BJ (cell line): ENCODE measurements around the gene ATP6V0D1. TPM values are rescaled to one million over a fixed set of nuclear protein-coding genes. Genes with fewer than 3 reads are reported as not detected.

Experiments
- CTCF ChIA-PET: fragments of 350-600 bp; formaldehyde crosslinking; extraction: SDS; loops from one replicate; lab custom pipeline; 2021; ENCODE audit warnings: antibody characterized with exemption, inconsistent platforms; lab: Yijun Ruan, JAX
- POLR2A ChIA-PET: fragments of 300-600 bp; sonication (Branson Sonifier 250); formaldehyde crosslinking; extraction: SDS; loops from one replicate; lab custom pipeline; 2021; ENCODE audit warnings: antibody characterized with exemption; lab: Charles Lee
- DNase-seq: peaks from one replicate; pipeline ENCODE4 v3.0.0-alpha.2; 2011; ENCODE audit warnings: low read depth
- H3K27me3 ChIP-seq: 2 replicates; pipeline ENCODE4 v1.6.0; 2011; ENCODE audit warnings: low read length; ENCODE audit not compliant: control insufficient read depth, insufficient read depth
- H3K36me3 ChIP-seq: 2 replicates; pipeline ENCODE4 v1.5.1; 2011; ENCODE audit warnings: low read length; ENCODE audit not compliant: control insufficient read depth, insufficient read depth
- H3K4me3 ChIP-seq: 2 replicates; pipeline ENCODE4 v1.5.1; 2011; ENCODE audit warnings: low read depth, mild to moderate bottlenecking, control low read depth, low read length
- polyA plus RNA-seq: library from polyadenylated mRNA; depleted of rRNA; stranded (reverse); fragments of >200 nt; gene quantifications from 2 replicates; pipeline ENCODE4 v1.2.3, GENCODE V29; 2011
- TF ChIP-seq, protein P1 (sequence below): IDR thresholded peaks from 2 replicates; pipeline ENCODE4 v1.5.1; 2011; ENCODE audit warnings: low read depth, mild to moderate bottlenecking, control low read depth, inconsistent platforms, low read length, moderate library complexity; ENCODE audit not compliant: insufficient read depth

Gene ATP6V0D1
- polyA plus RNA-seq, 1 experiment: 155 TPM

DNA sequence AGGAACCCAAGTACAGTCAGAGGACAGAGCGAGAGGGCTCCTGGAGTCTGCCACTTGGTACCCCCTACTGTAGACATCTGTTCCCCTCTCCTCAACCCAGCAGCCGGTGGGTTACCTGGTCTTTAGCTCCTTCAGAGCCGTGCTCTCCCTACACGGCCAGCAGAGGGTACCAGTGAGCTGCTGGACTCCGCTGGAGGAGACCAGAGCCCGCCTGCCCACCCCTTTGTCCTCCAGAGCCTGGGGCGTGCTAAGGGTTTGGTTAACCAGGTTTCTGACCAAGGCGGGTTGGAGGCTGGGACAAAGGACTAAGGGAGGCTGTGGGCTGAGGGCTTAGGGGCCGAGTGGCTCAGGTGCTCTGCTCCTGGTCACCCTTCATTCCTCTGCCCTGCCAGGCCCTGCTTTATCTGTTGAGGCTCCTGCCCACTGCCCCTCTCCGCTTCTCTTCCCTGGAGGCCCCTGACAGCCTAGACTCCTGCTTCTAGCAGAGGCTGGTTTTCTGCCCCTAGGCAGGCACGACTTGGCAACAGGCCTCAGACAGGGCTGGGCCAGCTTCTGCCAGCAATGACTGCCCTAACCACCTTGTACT is 52.7 kb downstream of the ATP6V0D1 start:
- H3K27me3 ChIP-seq: peaks cover 31% of the 10 kb centered on the region
- ChIA-PET CTCF (interaction anchor here (0.6 to 10.5 kb wide), 32 partner anchors 8 to 463 kb away, joined by 3 to 276 read pairs (median 4); partner anchors contain the start of genes ATP6V0D1, TPPP3 and ZDHHC1), POLR2A (no interaction called here)
- H3K36me3 ChIP-seq: no peaks in the 10 kb centered on the region
- DNase-seq: no peak
- TF ChIP-seq, protein P1, sequence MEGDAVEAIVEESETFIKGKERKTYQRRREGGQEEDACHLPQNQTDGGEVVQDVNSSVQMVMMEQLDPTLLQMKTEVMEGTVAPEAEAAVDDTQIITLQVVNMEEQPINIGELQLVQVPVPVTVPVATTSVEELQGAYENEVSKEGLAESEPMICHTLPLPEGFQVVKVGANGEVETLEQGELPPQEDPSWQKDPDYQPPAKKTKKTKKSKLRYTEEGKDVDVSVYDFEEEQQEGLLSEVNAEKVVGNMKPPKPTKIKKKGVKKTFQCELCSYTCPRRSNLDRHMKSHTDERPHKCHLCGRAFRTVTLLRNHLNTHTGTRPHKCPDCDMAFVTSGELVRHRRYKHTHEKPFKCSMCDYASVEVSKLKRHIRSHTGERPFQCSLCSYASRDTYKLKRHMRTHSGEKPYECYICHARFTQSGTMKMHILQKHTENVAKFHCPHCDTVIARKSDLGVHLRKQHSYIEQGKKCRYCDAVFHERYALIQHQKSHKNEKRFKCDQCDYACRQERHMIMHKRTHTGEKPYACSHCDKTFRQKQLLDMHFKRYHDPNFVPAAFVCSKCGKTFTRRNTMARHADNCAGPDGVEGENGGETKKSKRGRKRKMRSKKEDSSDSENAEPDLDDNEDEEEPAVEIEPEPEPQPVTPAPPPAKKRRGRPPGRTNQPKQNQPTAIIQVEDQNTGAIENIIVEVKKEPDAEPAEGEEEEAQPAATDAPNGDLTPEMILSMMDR: peak; percentile 93
- no peak overlapping the region for H3K4me3 ChIP-seq

DNA sequence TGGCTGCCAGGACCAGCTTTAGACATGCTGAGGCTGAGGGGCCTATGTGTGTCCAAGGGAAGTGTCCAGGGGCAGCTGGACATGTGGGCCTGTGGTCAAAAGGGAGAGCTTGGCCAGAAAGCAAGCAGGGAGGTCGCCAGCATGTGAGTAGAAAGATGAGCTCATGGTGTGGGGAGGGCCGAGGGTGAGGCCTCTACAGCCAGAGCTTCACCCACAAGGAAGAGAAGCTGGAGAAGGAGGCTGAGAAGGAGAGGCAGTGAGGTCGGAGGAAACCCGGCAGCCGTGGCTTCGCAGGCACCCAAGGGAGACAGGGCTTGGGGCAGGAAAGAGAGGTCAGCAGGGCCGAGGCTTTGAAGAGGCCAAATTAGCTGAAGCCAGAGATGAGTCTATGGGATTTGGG is 54.0 kb downstream of the ATP6V0D1 start:
- TF ChIP-seq, protein P1: no peak
- Histone ChIP-seq H3K36me3 (no peaks in the 10 kb centered on the region), H3K4me3 (no peak overlapping the region), H3K27me3 (peaks cover 32% of the 10 kb centered on the region)
- DNase-seq: no peak
- POLR2A ChIA-PET: no interaction called here
- CTCF ChIA-PET: interaction anchor here (0.6 to 10.5 kb wide), 16 partner anchors 12 to 166 kb away, joined by 3 to 276 read pairs (median 6); partner anchors contain the start of genes ATP6V0D1 and ZDHHC1

DNA sequence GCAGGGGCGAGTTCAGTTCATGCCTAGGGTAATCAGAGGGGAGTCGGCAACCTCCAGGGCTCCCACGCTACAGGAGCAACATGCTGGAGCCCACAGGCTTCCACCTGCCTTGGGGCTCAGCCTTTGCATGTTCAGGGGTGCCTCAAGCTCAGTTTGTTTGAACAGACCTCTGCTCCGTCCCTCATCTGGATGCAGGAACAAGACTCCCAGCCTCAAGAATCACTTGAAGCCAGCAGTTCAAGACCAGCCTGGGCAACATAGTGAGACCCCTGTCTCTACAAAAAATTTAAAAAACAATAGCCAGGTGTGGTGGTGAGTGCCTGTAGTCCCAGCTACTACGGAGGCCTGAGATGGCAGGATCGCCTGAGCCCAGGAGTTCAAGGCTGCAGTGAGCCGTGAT is 54.9 kb downstream of the ATP6V0D1 start:
- H3K36me3 ChIP-seq: no peaks in the 10 kb centered on the region
- H3K4me3 ChIP-seq: no peak overlapping the region
- ChIA-PET CTCF (interaction anchor here (1.5 to 10.5 kb wide), 8 partner anchors 11 to 165 kb away, joined by 3 to 276 read pairs (median 21); partner anchors contain the start of genes ATP6V0D1 and ZDHHC1), POLR2A (no interaction called here)
- H3K27me3 ChIP-seq: peaks cover 32% of the 10 kb centered on the region
- no peak for DNase-seq
- TF ChIP-seq, protein P1: no peak

DNA sequence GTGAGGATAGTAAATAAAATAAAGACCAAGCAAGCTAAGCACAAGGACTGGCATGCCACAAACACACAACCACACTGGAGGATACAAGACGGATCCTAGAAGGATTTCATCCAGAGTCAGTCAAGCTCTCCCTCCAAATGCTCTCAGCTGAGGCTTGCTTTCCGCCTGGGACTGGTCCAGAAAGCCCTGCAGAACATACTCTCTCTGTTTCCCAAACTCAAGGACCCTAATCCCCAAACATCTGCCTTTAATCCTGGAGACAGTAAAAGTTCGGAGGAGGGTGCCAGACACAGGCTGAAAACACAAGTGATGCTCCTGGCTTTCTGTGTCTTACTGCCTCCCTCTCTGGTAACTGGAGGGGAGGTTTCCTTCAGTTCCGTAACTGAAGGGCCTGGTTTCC is 55.4 kb downstream of the ATP6V0D1 start:
- DNase-seq: no peak
- H3K36me3 ChIP-seq: no peaks in the 10 kb centered on the region
- peaks cover 32% of the 10 kb centered on the region for H3K27me3 ChIP-seq
- H3K4me3 ChIP-seq: no peak overlapping the region
- ChIA-PET CTCF (interaction anchor here (1.7 to 10.5 kb wide), 6 partner anchors 11 to 165 kb away, joined by 3 to 276 read pairs (median 37); partner anchors contain the start of genes ATP6V0D1 and ZDHHC1), POLR2A (no interaction called here)
- TF ChIP-seq, protein P1: no peak

DNA sequence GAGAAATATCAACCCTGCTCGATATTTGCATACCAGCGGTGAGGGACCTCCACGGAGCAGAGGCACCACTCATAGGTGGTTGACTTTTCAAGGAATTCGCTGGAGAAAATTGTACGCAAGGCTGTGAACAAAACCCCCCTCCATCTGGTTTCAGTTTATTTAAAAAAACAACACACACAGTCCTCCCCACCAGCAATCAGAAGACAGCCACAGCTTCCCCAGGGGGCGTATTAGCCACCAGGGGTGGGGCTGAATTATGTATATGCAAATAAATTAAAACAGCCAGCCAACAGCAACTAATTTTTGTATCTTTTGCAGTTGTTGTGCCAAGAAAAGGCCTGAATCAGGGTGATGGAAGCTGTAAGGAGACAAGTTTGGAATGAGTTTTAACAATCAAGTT is 55.9 kb downstream of the ATP6V0D1 start:
- no peak for DNase-seq
- ChIA-PET CTCF (interaction anchor here (1.4 to 10.5 kb wide), 6 partner anchors 10 to 164 kb away, joined by 3 to 276 read pairs (median 37); partner anchors contain the start of genes ATP6V0D1 and ZDHHC1), POLR2A (no interaction called here)
- no peaks in the 10 kb centered on the region for H3K36me3 ChIP-seq
- peaks cover 30% of the 10 kb centered on the region for H3K27me3 ChIP-seq
- H3K4me3 ChIP-seq: no peak overlapping the region
- TF ChIP-seq, protein P1: 0 out of 2 replicates have a peak, but pooled peaks have one; percentile 8
